Gastroesophageal sphincter (tissue), 4 donors: ENCODE measurements around the gene LY86. TPM values are rescaled to one million over a fixed set of nuclear protein-coding genes. Genes with fewer than 3 reads are reported as not detected.

Experiments
- ATAC-seq: fragments of 150-250 bp; one replicate; pipeline ENCODE4 v1.9.1; 2016; ENCODE audit warnings: mild to moderate bottlenecking, moderate library complexity
- H3K27ac ChIP-seq, 4 donors: fragments of 200-600 bp; sonication (generic) in 3 of 4; 1 replicate in 3 of 4; 2 replicates in 1 of 4; pipeline ENCODE4 v1.5.1; 2016 to 2019
- H3K27me3 ChIP-seq: fragments of 200-600 bp; sonication (generic); one replicate; pipeline ENCODE4 v1.5.1; 2019
- H3K36me3 ChIP-seq, 2 donors: fragments of 200-600 bp; sonication (generic); one replicate each; pipeline ENCODE4 v1.5.1; 2019; ENCODE audit warnings: control low read depth in 1 of 2
- H3K4me1 ChIP-seq, 3 donors: fragments of 200-600 bp; sonication (generic); 1 replicate in 2 of 3; 2 replicates in 1 of 3; pipeline ENCODE4 v1.5.1; 2016 to 2019; ENCODE audit warnings: control low read depth in 2 of 3
- H3K4me3 ChIP-seq, 2 donors: fragments of 200-600 bp; sonication (generic); one replicate each; pipeline ENCODE4 v1.5.1; 2019; ENCODE audit warnings: mild to moderate bottlenecking in 1 of 2, moderate library complexity in 1 of 2
- H3K9me3 ChIP-seq, 3 donors: fragments of 200-600 bp; sonication (generic); one replicate each; pipeline ENCODE4 v1.5.1; 2017 to 2019; ENCODE audit warnings: control low read depth in 2 of 3
- EP300 ChIP-seq: sonication (generic); formaldehyde crosslinking; IDR thresholded peaks from one replicate; pipeline ENCODE4 v1.6.1; 2017; ENCODE audit warnings: antibody characterized with exemption, mild to moderate bottlenecking
- POLR2A ChIP-seq, 2 donors: fragments of 450-650 bp; IDR thresholded peaks; one replicate each; pipeline ENCODE4 v1.6.1; 2017; ENCODE audit warnings: antibody characterized with exemption in 2 of 2, mild to moderate bottlenecking in 2 of 2, moderate library complexity in 1 of 2
- POLR2AphosphoS5 ChIP-seq: sonication (generic); formaldehyde crosslinking; IDR thresholded peaks from one replicate; pipeline ENCODE4 v1.6.1; 2017; ENCODE audit warnings: antibody characterized with exemption
- WGBS, 2 donors: methylation state at CpG; one replicate each; pipeline ENCODE4 v1.1.5; 2018; ENCODE audit warnings: low coverage in 1 of 2; 5-methylcytosine and 5-hydroxymethylcytosine counted together
- total RNA-seq, 4 donors: library from RNA; depleted of rRNA; stranded (reverse); fragments of >200 nt; gene quantifications; one replicate each; pipeline ENCODE4 v1.1.0, GENCODE V29; 2016
- TF ChIP-seq, protein P1 (sequence below), 4 experiments: fragments of 200-600 bp in 2 of 4; fragments of 450-650 bp in 2 of 4; sonication (generic) in 1 of 4; IDR thresholded peaks; one replicate each; pipeline ENCODE4 v1.5.1; 2017 to 2019; ENCODE audit warnings: antibody characterized with exemption in 4 of 4, mild to moderate bottlenecking in 2 of 4, moderate library complexity in 2 of 4

Gene LY86
- total RNA-seq, 4 donors from 2014 or later, result 2.2 to 3.9 (median 3.9) TPM; not detected in 1

GRCh38 chr6:6681075-6681849, 92.7 kb downstream of the LY86 start:
- WGBS, 2 donors, result 84 to 88% methylated on average over 6 to 10 of the region's 11 CpGs
- no peaks in the 10 kb centered on the region for H3K36me3 ChIP-seq
- H3K27me3 ChIP-seq, result no peaks in the 10 kb centered on the region
- TF ChIP-seq POLR2AphosphoS5 (no peak), POLR2A (IDR thresholded peaks at IDR 0.05) (no peak), EP300 (no peak)
- TF ChIP-seq, protein P1, sequence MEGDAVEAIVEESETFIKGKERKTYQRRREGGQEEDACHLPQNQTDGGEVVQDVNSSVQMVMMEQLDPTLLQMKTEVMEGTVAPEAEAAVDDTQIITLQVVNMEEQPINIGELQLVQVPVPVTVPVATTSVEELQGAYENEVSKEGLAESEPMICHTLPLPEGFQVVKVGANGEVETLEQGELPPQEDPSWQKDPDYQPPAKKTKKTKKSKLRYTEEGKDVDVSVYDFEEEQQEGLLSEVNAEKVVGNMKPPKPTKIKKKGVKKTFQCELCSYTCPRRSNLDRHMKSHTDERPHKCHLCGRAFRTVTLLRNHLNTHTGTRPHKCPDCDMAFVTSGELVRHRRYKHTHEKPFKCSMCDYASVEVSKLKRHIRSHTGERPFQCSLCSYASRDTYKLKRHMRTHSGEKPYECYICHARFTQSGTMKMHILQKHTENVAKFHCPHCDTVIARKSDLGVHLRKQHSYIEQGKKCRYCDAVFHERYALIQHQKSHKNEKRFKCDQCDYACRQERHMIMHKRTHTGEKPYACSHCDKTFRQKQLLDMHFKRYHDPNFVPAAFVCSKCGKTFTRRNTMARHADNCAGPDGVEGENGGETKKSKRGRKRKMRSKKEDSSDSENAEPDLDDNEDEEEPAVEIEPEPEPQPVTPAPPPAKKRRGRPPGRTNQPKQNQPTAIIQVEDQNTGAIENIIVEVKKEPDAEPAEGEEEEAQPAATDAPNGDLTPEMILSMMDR (IDR thresholded peaks at IDR 0.05), result no peak
- H3K9me3 ChIP-seq, result no peaks in the 10 kb centered on the region
- no peak overlapping the region for H3K27ac ChIP-seq
- ATAC-seq, result no peak
- H3K4me3 ChIP-seq, result no peak overlapping the region
- peaks cover 0 to 8% (median 5%) of the 10 kb centered on the region in 3 donors for H3K4me1 ChIP-seq

DNA sequence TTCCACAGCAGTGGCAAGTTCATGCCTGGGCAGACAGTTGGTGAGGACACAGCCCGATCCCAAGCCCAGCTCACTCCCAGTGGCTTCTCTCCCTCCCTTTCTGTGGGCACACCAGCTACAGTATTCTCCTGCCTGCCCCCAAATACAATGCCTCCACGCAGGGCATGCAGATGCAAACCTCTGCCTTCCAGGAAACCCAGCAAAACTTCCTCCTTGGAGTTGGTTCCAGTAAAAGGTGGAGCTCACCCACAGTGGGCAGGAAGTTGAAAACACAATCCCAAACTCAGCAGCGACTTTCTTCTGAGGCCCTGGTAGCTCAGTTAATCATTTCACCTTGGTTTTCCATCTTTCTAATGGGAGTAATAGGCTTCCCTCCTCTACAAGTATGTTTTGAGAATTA, 93.7 kb downstream of the LY86 start:
- Histone ChIP-seq H3K4me3 (no peak overlapping the region), H3K9me3 (no peaks in the 10 kb centered on the region), H3K27me3 (no peaks in the 10 kb centered on the region), H3K27ac (peak overlapping the region in 1 of 4 donors; percentile 33), H3K4me1 (peaks cover 0 to 8% (median 1%) of the 10 kb centered on the region in 3 donors), H3K36me3 (no peaks in the 10 kb centered on the region)
- no peak for ATAC-seq
- 69 to 93% methylated on average over 2 to 3 of the region's 3 CpGs for WGBS, 2 donors
- TF ChIP-seq POLR2AphosphoS5, result no peak
- TF ChIP-seq, protein P1 (IDR thresholded peaks at IDR 0.05), result no peak
- no peak for TF ChIP-seq POLR2A (IDR thresholded peaks at IDR 0.05)
- no peak for TF ChIP-seq EP300

DNA sequence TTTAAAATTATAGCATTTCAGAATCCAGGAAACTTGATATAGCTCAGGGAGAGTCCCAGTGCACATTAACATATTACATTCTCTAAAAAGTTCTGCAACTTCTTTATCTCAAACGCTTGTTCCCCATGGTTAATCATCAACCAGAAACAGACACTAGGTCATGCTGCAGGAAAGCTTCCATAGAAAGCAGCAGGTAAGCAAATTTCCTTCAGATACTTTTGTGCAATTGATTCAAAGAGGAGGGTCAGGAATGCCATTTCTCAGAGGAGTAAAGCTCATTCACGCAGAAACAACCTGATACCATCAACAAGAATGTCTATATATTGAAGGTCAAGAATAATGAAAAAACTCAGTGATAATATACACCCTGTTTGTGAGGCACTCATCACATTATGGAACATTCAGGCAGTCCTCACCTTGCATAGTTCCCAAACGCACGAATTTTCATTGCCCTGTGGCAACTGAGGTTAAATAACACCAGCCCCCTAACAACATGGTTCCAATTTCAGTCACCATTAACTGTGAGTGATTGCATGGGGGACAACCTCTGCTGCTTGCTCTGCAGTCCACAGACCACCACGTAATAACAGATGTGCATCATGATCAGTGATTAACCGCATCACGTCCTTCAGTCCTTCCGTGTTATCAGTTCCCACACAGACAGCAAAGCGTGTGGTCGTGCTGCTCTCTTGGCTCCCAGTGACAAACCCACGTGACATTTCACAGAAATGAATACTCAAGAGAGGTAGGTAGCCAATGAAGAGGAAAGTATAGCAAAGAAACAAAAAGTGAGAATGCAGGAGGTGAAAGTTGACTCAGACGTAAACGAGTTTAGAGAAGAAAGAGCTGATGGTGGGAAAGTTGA, 95.7 kb downstream of the LY86 start:
- 59 to 61% methylated on average over 5 to 13 of the region's 13 CpGs for WGBS, 2 donors
- ATAC-seq, result no peak
- Histone ChIP-seq H3K36me3 (no peaks in the 10 kb centered on the region), H3K4me1 (peaks cover 0 to 27% (median 7%) of the 10 kb centered on the region in 3 donors), H3K4me3 (no peak overlapping the region), H3K27ac (no peak overlapping the region), H3K27me3 (no peaks in the 10 kb centered on the region), H3K9me3 (no peaks in the 10 kb centered on the region)
- no peak for TF ChIP-seq EP300
- no peak for TF ChIP-seq POLR2AphosphoS5
- TF ChIP-seq, protein P1 (IDR thresholded peaks at IDR 0.05), result no peak
- no peak for TF ChIP-seq POLR2A (IDR thresholded peaks at IDR 0.05)

DNA sequence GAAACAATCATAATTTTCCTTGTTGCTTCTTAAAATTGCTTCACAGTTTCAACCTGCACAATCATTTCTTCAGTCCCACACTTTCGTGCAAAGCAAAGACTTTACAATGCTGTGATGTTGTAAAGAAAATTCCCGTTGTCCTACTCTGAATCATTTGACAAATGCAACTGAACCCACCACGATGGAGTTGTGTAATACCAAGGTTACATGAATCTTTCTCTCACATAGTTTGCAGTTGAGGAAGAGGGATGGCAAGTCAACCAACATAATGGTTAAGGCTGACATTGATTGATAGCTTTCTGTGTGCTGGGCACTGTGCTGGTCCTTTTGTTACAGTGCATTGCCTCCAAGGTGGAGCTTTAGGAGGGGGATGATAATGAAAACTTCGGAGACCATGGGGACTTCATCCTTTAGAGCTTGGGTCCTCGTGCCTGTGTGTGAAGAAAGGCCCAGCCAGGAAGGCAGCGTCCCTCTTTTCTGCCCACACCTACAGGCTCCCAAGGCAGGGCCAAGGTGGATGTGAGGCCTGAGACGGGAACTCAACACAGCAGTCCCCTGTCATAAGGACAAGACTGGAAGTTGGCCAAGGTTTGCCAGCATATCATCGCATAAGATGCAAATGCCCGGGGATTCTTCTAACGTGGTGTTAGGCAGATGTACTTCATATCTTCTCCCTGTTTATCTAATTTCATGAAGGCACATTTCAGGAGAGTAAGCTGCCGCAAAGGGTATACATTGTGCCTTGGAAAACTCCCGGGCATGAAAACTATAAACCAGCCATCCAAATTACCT, 96.9 kb downstream of the LY86 start:
- Histone ChIP-seq H3K9me3 (no peaks in the 10 kb centered on the region), H3K36me3 (no peaks in the 10 kb centered on the region), H3K4me3 (no peak overlapping the region), H3K27me3 (no peaks in the 10 kb centered on the region), H3K27ac (no peak overlapping the region), H3K4me1 (peaks cover 0 to 39% (median 14%) of the 10 kb centered on the region in 3 donors)
- no peak for ATAC-seq
- TF ChIP-seq, protein P1 (IDR thresholded peaks at IDR 0.05), result no peak
- no peak for TF ChIP-seq POLR2A (IDR thresholded peaks at IDR 0.05)
- WGBS, 2 donors, result 86 to 98% methylated on average over 5 to 11 of the region's 12 CpGs
